CD4-positive, alpha-beta T cell treated with Interleukin-1 beta for 1 hour (primary cell): Measurements from ENCODE around the gene TMEM80.

Experiments used
- DNase-seq, 2 donors: peaks; one replicate each; pipeline ENCODE4 v3.0.0-alpha.2; 2020 to 2022

Gene TMEM80

GRCh38 chr11:702462-703461 lies 7.1 kb downstream of the TMEM80 start:
- DNase-seq = no peak

DNA sequence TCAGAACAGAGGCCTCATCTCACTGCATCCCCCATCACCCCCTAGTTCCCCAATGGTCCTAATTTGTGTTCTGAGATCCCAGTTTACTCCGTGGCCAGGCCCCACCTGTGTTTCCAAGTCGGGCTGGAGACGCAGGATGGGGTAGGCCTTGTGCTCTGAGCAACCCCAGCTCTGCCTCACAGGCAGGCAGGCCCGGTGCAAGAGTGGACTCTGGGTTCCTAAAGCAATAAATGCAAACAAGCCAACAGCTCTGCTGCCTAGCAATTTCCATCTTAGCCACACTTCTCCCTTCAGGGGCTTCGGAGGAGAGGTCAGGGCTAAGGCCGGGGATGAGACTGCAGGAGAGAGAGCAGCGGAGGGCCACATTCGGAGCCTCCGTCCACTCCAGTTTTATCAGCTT lies 7.9 kb downstream of the TMEM80 start:
- no peak for DNase-seq

GRCh38 chr11:704228-704674 lies 8.6 kb downstream of the TMEM80 start:
- DNase-seq = no peak

GRCh38 chr11:704781-705645 lies 9.4 kb downstream of the TMEM80 start:
- no peak for DNase-seq

- no peak for DNase-seq
Observed at GRCh38 chr11:705646-706438, 10.2 kb downstream of the TMEM80 start, which contains the start of gene EPS8L2. EPS8L2 (plus strand) TSS chr11:706231; CDS start chr11:709408, 3,177 bp downstream.

DNA sequence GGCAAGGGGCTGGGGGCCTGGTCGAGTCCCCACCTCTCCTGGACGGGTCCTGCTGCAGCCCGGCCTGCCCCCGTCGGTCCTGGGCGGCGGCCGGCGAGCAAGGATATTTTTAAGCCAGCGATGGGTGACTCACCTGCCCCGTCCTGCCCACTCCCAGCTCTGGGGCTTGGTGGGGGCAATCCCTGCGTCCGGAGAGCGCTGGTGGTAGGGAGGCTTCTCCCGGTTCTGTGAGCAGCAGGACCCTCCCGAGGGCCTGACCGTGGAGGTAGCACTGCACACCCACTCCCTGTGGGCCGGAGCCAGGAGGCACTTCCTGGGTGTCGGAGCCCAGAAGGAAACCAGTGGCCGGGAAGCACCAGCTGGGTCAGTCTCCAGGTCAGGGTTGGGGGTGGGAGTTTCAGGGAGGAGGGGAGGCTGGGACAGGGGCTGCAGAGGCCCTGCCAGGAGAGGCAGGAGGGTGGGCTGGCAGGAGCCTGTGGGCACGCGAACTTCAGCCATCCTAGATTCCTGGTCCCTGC lies 10.9 kb downstream of the TMEM80 start:
- DNase-seq = no peak

DNA sequence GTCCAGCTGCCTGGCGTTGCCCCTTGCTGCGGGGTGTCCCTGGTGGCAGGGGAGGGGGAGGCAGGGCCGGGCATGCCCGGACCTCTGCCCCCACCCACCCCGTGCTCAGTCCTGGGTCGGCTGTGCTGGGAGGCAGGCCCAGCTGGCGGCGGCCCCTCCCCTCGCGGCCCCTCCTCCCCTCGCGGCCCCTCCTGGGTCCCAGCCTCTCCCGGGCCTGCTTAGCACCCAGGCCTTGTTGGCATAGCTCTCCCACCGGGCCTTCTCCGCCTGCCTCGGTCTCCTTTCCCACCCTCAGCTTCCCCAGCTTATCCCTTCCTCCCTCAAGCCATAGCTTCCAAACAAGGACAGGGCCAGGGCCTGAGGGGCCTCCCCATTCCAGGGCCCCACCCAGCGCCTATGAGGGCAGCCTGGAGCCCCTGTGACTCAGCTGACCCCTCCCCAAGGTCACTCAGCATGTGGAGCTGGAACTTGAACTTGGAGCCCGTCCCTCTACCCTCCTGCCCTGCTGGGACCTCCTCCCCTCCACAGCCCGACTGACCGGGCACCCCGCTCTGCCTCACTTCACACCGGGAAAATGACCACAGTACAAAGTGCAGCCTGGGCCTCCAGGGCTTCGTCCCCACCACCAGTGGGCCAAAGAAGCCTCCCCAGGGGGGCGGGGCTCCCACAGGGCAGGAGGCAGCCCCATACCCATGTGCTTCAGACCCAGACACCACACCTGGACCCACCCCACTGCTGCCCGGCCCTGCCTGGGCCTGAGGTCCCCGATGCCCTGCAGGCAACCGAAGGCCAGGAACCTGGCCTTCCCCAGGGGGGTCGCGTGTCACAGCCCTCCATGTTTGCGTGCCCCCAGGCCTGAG lies 11.6 kb downstream of the TMEM80 start:
- DNase-seq = no peak

GRCh38 chr11:707817-708420 lies 12.3 kb downstream of the TMEM80 start:
- no peak for DNase-seq

DNA sequence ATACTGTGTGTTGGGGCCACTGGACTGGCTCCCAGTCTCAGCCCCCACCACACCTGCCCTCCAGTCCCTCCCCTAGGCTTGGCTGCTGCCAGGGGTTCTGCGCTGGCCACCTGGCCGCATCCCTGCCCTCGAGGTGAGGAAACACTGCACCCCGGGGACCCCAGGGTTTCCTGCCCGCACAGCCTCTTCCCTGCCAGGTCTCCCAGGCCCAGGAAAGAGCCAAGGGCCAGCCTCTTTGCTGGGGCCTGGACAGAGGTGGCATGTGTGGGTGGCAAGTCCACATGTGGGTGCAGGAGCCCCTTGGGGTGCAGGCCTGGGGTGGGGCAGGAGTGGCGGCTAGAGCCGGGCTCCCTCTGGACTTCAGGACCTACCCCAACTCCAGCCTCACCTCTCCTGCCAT lies 12.9 kb downstream of the TMEM80 start:
- no peak for DNase-seq

GRCh38 chr11:709109-709997 lies 13.7 kb downstream of the TMEM80 start:
- DNase-seq = no peak

GRCh38 chr11:714436-714835 lies 18.8 kb downstream of the TMEM80 start:
- no peak for DNase-seq

DNA sequence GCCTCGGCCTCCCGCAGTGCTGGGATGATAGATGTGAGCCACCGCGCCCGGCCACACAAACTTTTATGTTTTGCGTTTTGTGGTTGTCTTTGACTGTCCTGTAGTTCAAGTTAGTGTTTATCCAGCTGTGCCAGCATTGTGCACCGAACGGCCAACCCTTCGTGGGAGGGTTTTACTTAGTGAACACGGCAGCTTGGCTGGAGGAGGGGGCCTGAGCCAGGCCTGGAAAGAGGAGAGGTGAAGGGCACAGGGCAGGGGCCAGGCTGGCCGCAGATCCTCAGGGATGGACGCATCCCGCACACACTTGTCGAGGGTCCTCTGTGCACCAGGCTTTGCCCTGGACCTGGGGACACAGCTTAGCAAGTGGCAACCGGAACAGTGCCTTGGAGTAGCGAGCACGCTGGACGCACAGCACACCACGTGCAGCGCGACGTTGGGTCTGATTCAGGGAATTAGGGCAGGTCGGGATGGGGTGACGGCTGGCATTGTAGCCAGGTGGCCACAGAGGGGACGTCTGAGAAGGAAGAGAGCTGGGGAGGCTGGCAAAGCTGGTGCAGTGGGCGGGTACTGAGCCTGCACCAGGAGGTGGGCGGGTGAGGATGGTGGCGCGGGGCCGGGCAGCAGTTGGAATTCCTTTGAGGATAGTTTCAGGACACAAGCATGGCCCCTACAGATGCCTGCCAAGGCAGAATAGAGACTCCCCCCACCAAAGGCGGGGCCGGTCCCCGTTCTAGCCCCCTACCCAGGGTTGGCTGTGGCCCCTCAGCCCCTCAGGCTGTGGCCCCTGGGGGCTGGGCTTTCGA lies 23.8 kb downstream of the TMEM80 start:
- no peak for DNase-seq

DNA sequence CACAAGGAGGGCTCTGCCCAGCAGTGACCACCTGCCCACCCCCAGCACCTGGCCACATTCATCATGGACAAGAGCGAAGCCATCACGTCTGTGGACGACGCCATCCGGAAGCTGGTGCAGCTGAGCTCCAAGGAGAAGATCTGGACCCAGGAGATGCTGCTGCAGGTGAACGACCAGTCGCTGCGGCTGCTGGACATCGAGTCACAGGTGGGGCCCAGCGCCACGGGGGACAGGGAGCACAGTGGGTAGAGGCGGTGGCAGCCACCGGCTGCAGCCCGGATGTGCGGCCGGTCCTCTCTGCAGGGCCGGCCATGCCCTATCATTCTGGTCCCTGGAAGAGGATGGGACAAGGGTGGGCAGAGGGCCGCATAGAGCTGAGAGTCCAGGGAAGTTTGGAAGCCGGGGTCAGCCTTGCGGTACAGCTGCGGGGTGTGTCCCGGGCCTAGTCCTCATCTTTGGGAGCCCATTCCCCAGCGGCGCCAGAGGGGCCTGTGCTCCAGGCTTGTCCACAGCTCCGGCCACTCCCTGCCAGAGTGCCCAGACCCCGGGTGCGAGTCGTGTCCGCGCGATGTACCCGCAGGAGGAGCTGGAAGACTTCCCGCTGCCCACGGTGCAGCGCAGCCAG lies 24.5 kb downstream of the TMEM80 start:
- no peak for DNase-seq

DNA sequence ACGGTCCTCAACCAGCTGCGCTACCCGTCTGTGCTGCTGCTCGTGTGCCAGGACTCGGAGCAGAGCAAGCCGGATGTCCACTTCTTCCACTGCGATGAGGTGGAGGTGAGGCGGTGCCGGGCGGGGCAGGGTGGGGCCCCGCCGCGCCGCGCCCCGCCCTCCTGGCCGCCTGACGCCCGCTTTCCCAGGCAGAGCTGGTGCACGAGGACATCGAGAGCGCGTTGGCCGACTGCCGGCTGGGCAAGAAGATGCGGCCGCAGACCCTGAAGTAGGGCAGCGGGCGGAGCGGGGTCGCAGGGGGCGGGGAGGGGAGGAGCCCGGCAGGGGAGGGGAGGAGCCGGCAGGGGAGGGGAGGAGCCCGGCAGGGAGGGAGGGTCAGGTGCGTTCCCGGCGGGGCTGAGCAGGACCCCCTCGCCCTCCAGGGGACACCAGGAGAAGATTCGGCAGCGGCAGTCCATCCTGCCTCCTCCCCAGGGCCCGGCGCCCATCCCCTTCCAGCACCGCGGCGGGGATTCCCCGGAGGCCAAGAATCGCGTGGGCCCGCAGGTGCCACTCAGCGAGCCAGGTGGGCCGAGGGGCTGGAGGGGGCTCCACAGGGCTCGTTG lies 25.1 kb downstream of the TMEM80 start:
- peak; percentile 27 to 38 for DNase-seq

DNA sequence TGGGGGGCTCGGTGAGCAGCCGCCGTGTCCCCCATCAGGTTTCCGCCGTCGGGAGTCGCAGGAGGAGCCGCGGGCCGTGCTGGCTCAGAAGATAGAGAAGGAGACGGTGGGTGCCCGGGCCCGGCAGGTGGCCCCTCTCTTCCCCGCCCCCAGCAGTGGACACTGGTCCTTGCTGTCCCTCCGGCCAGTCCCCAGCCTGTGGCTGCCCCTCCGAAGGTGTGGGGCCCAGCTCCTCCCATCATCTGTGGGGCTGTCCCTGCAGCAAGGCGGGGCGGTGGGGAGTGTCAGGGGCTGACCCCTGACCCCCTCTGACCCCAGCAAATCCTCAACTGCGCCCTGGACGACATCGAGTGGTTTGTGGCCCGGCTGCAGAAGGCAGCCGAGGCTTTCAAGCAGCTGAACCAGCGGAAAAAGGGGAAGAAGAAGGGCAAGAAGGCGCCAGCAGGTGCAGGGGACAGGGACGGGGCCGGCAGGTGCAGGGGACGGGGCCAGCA lies 25.7 kb downstream of the TMEM80 start:
- no peak for DNase-seq

- DNase-seq = peak; percentile 62 to 77
Observed at GRCh38 chr11:721741-722345, 26.2 kb downstream of the TMEM80 start.

DNA sequence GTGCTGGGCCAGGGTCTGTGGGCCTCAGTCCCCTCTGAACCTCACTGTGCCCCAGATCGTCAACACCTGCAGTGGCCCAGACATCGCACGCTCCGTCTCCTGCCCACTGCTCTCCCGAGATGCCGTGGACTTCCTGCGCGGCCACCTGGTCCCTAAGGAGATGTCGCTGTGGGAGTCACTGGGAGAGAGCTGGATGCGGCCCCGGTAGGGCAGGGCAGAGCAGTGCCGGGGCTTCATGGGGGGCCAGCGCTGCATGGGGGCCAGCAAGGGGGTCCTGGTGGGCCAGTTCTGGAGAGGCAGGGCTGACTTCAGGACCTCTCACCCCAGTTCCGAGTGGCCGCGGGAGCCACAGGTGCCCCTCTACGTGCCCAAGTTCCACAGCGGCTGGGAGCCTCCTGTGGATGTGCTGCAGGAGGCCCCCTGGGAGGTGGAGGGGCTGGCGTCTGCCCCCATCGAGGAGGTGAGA lies 26.8 kb downstream of the TMEM80 start:
- no peak for DNase-seq
